H1 (cell line): Measurements from ENCODE around the gene URAD. TPM values are rescaled to one million over a fixed set of nuclear protein-coding genes. Genes with fewer than 3 reads are reported as not detected.

Source experiments
- CTCF ChIA-PET: fragments of 300-600 bp; sonication (Branson Sonifier 250); formaldehyde crosslinking; loops from one replicate; lab custom pipeline; 2021; ENCODE audit not compliant: partially characterized antibody; lab: Charles Lee
- POLR2A ChIA-PET: fragments of 300-600 bp; sonication (Branson Sonifier 250); formaldehyde crosslinking; loops from one replicate; lab custom pipeline; 2021; ENCODE audit warnings: inconsistent platforms; ENCODE audit not compliant: partially characterized antibody; lab: Charles Lee
- DNase-seq, 2 experiments: peaks; one replicate each; pipeline versions ENCODE4 v3.0.0 to v3.0.0-alpha.2; 2010 to 2022; ENCODE audit warnings: low spot score in 2 of 2, low read depth in 1 of 2, mixed read lengths in 1 of 2
- FAIRE-seq: peaks from 2 replicates; lab custom pipeline; 2011; peaks lifted over from hg19 to GRCh38; lab: Jason Lieb, UNC
- H2AFZ ChIP-seq: 2 replicates; pipeline ENCODE4 v1.8.1; 2012; ENCODE audit warnings: low read length, inconsistent platforms
- H2AK5ac ChIP-seq: 2 replicates; pipeline ENCODE4 v1.6.1; 2013; ENCODE audit warnings: low read depth, low read length
- H2BK120ac ChIP-seq: replicated peaks from 2 replicates; pipeline ENCODE3; 2013; ENCODE audit warnings: low read depth, low read length, inconsistent platforms
- H2BK12ac ChIP-seq: 2 replicates; pipeline ENCODE4 v1.6.1; 2013; ENCODE audit warnings: low read depth, low read length
- H2BK15ac ChIP-seq: 2 replicates; pipeline ENCODE4 v1.6.1; 2013; ENCODE audit warnings: low read length
- H2BK20ac ChIP-seq: 2 replicates; pipeline ENCODE4 v1.6.1; 2013; ENCODE audit warnings: low read length
- H2BK5ac ChIP-seq: 2 replicates; pipeline ENCODE4 v1.6.1; 2013; ENCODE audit warnings: low read depth, low read length
- H3K14ac ChIP-seq: 2 replicates; pipeline ENCODE4 v1.6.1; 2013; ENCODE audit warnings: inconsistent platforms; ENCODE audit not compliant: insufficient read length
- H3K18ac ChIP-seq: 2 replicates; pipeline ENCODE4 v1.6.1; 2013; ENCODE audit warnings: low read length; ENCODE audit errors: extremely low read depth
- H3K23ac ChIP-seq: 2 replicates; pipeline ENCODE4 v1.6.1; 2013; ENCODE audit warnings: inconsistent platforms; ENCODE audit not compliant: insufficient read length
- H3K23me2 ChIP-seq: 2 replicates; pipeline ENCODE4 v1.6.1; 2013; ENCODE audit warnings: low read depth, low read length
- H3K27ac ChIP-seq: 2 replicates; pipeline ENCODE4 v1.6.1; 2011; ENCODE audit warnings: low read depth, low read length, inconsistent platforms
- H3K27me3 ChIP-seq, 4 experiments: replicated peaks in 1 of 4; 1 replicate in 1 of 4; 2 replicates in 3 of 4; pipeline versions ENCODE4 v1.6.1 to v1.8.1; 2011 to 2013; ENCODE audit warnings: low read length in 3 of 4, mild to moderate bottlenecking in 3 of 4, inconsistent platforms in 2 of 4, mixed read lengths in 2 of 4, moderate library complexity in 1 of 4; ENCODE audit not compliant: control insufficient read depth in 3 of 4, insufficient read depth in 3 of 4; ENCODE audit errors: extremely low read depth in 1 of 4
- H3K36me3 ChIP-seq, 4 experiments: 2 replicates each; pipeline versions ENCODE4 v1.6.1 to v1.8.1; 2011 to 2013; ENCODE audit warnings: mild to moderate bottlenecking in 4 of 4, low read length in 3 of 4, moderate library complexity in 2 of 4, control low read depth in 1 of 4, inconsistent platforms in 1 of 4; ENCODE audit not compliant: insufficient read depth in 4 of 4, control insufficient read depth in 2 of 4
- H3K4ac ChIP-seq: replicated peaks from 2 replicates; pipeline ENCODE3; 2013; ENCODE audit warnings: low read length, low read depth, mixed read lengths, inconsistent platforms; ENCODE audit not compliant: insufficient read length
- H3K4me1 ChIP-seq, 4 experiments: replicated peaks in 1 of 4; 1 replicate in 1 of 4; 2 replicates in 3 of 4; pipeline versions ENCODE4 v1.6.1 to v1.8.1; 2011 to 2013; ENCODE audit warnings: low read length in 3 of 4, inconsistent platforms in 2 of 4, mixed read lengths in 1 of 4; ENCODE audit not compliant: insufficient read depth in 4 of 4, control insufficient read depth in 3 of 4
- H3K4me2 ChIP-seq, 2 experiments: 2 replicates each; pipeline versions ENCODE4 v1.6.1 to v1.8.1; 2011 to 2013; ENCODE audit warnings: low read depth in 2 of 2, low read length in 2 of 2, control low read depth in 1 of 2, inconsistent platforms in 1 of 2, mild to moderate bottlenecking in 1 of 2; ENCODE audit not compliant: insufficient read depth in 1 of 2
- H3K4me3 ChIP-seq, 4 experiments: fragments of 200-600, 300-600 bp in 1 of 4; sonication (generic), shearing (Covaris generic), sonication (Bioruptor Twin) in 1 of 4; 2 replicates each; pipeline versions ENCODE4 v1.5.1 to v1.8.1; 2011 to 2016; ENCODE audit warnings: low read length in 4 of 4, low read depth in 3 of 4, control low read depth in 2 of 4, inconsistent platforms in 2 of 4, mild to moderate bottlenecking in 2 of 4, mixed read lengths in 1 of 4, moderate library complexity in 1 of 4; ENCODE audit not compliant: insufficient read depth in 2 of 4; ENCODE audit errors: extremely low read depth in 1 of 4
- H3K56ac ChIP-seq: replicated peaks from 2 replicates; pipeline ENCODE3; 2013; ENCODE audit warnings: low read depth, mild to moderate bottlenecking, mixed read lengths, low read length, inconsistent platforms; ENCODE audit not compliant: insufficient read length
- H3K79me1 ChIP-seq: 2 replicates; pipeline ENCODE4 v1.6.1; 2013; ENCODE audit warnings: low read depth, low read length, control low read depth
- H3K79me2 ChIP-seq, 2 experiments: 2 replicates each; pipeline versions ENCODE4 v1.6.1 to v1.8.1; 2012 to 2013; ENCODE audit warnings: low read length in 2 of 2, mild to moderate bottlenecking in 2 of 2, inconsistent platforms in 1 of 2; ENCODE audit not compliant: insufficient read depth in 2 of 2, control insufficient read depth in 1 of 2
- H3K9ac ChIP-seq, 4 experiments: replicated peaks in 1 of 4; 1 replicate in 1 of 4; 2 replicates in 3 of 4; pipeline versions ENCODE4 v1.6.1 to v1.8.1; 2011 to 2013; ENCODE audit warnings: low read depth in 3 of 4, low read length in 3 of 4, control low read depth in 2 of 4, mild to moderate bottlenecking in 2 of 4, moderate library complexity in 2 of 4, inconsistent platforms in 1 of 4; ENCODE audit errors: extremely low read depth in 1 of 4
- H3K9me3 ChIP-seq, 2 experiments: 2 replicates each; pipeline versions ENCODE4 v1.6.1 to v1.8.1; 2012 to 2013; ENCODE audit warnings: mild to moderate bottlenecking in 2 of 2, moderate library complexity in 2 of 2, control low read depth in 1 of 2, inconsistent platforms in 1 of 2, low read depth in 1 of 2, low read length in 1 of 2, mixed read lengths in 1 of 2; ENCODE audit not compliant: insufficient read depth in 2 of 2
- H4K20me1 ChIP-seq, 2 experiments: replicated peaks in 1 of 2; 2 replicates each; pipeline versions ENCODE3 to v1.8.1; 2011 to 2013; ENCODE audit warnings: inconsistent platforms in 2 of 2, low read length in 2 of 2, mild to moderate bottlenecking in 1 of 2; ENCODE audit not compliant: insufficient read depth in 2 of 2, control insufficient read depth in 1 of 2
- H4K5ac ChIP-seq: 2 replicates; pipeline ENCODE4 v1.6.1; 2013; ENCODE audit warnings: low read length, low read depth, mixed read lengths, inconsistent platforms; ENCODE audit not compliant: insufficient read length
- H4K8ac ChIP-seq: 2 replicates; pipeline ENCODE4 v1.8.0; 2013; ENCODE audit warnings: mild to moderate bottlenecking, moderate library complexity, low read length, inconsistent platforms; ENCODE audit not compliant: insufficient read depth; ENCODE audit errors: extremely low read depth
- H4K91ac ChIP-seq: replicated peaks from 2 replicates; pipeline ENCODE3; 2013; ENCODE audit warnings: low read length, mixed read lengths, inconsistent platforms; ENCODE audit not compliant: insufficient read length
- ATF2 ChIP-seq: IDR thresholded peaks from 2 replicates; pipeline ENCODE4 v1.6.1; 2012; ENCODE audit warnings: low read length, inconsistent platforms
- GABPA ChIP-seq: IDR thresholded peaks from 2 replicates; pipeline ENCODE4 v1.6.1; 2011; ENCODE audit warnings: mild to moderate bottlenecking, low read length, moderate library complexity, borderline replicate concordance; ENCODE audit not compliant: insufficient read depth
- HDAC6 ChIP-seq: IDR thresholded peaks from one replicate; pipeline ENCODE4 v1.7.1; 2012; ENCODE audit warnings: low read depth, mild to moderate bottlenecking, inconsistent platforms, low read length, moderate library complexity
- KDM4A ChIP-seq: IDR thresholded peaks from one replicate; pipeline ENCODE4 v1.7.1; 2012; ENCODE audit warnings: low read depth, mild to moderate bottlenecking, moderate library complexity, low read length, inconsistent platforms; ENCODE audit not compliant: severe bottlenecking
- POLR2A ChIP-seq, 2 experiments: IDR thresholded peaks; 1 replicate in 1 of 2; 2 replicates in 1 of 2; pipeline ENCODE4 v1.6.1; 2011; ENCODE audit warnings: low read depth in 2 of 2, low read length in 2 of 2, mild to moderate bottlenecking in 2 of 2; ENCODE audit errors: control extremely low read depth in 1 of 2
- POLR2AphosphoS5 ChIP-seq: IDR thresholded peaks from 2 replicates; pipeline ENCODE4 v1.6.1; 2011; ENCODE audit warnings: low read depth, low read length
- RNF2 ChIP-seq: fragments of 200-900, 300-1000 bp; sonication (generic); IDR thresholded peaks from 2 replicates; pipeline ENCODE4 v1.7.1; 2016; ENCODE audit warnings: borderline replicate concordance, low read depth, mild to moderate bottlenecking, antibody characterized with exemption, low read length; ENCODE audit not compliant: poor library complexity, severe bottlenecking; ENCODE audit errors: missing control alignments
- SIRT6 ChIP-seq: IDR thresholded peaks from one replicate; pipeline ENCODE4 v1.7.1; 2012; ENCODE audit warnings: low read length, inconsistent platforms
- SIX5 ChIP-seq: IDR thresholded peaks from 2 replicates; pipeline ENCODE4 v1.6.1; 2011; ENCODE audit warnings: mild to moderate bottlenecking, low read depth, low read length
- TBP ChIP-seq: IDR thresholded peaks from 2 replicates; pipeline ENCODE4 v1.6.1; 2011; ENCODE audit warnings: low read depth, low read length, improper control_type of control experiment
- TEAD4 ChIP-seq: IDR thresholded peaks from 2 replicates; pipeline ENCODE4 v1.6.1; 2012; ENCODE audit warnings: low read depth, low read length, inconsistent platforms, mixed read lengths
- WGBS, 2 experiments: shearing (Covaris generic) in 1 of 2; methylation state at CpG; one replicate each; pipeline versions ENCODE4 v1.1.6 to v1.1.7; 2013 to 2015; ENCODE audit warnings: low lambda C conversion rate in 2 of 2, mixed read lengths in 2 of 2, inconsistent platforms in 1 of 2, low coverage in 1 of 2, missing lambda C conversion rate in 1 of 2; ENCODE audit not compliant: insufficient replicate concordance in 2 of 2, insufficient coverage in 1 of 2, insufficient read length in 1 of 2; ENCODE audit errors: extremely low coverage in 1 of 2, missing lambda C conversion rate in 1 of 2; 5-methylcytosine and 5-hydroxymethylcytosine counted together
- polyA plus RNA-seq, 7 experiments: library from polyadenylated mRNA; depleted of rRNA in 3 of 7; stranded (reverse) in 5 of 7; unstranded in 2 of 7; fragments of >200 nt in 5 of 7; fragments of 200-250 nt in 2 of 7; gene quantifications; 1 replicate in 5 of 7; 2 replicates in 1 of 7; 4 replicates in 1 of 7; pipeline versions ENCODE4 v1.2.1 to v1.2.3, GENCODE V29; 2011 to 2013; ENCODE audit warnings: missing spikeins in 2 of 7, mixed read lengths in 2 of 7
- total RNA-seq: library from RNA; stranded (reverse); fragmentation: NEBNext Ultra II Directional; extraction: Animal tissue kit (Norgen Biotek cat#: 25700); gene quantifications from 2 replicates; pipeline ENCODE4 v1.2.1, GENCODE V29; 2021

Gene URAD
- total and polyA plus RNA-seq, 2 of the 8 experiments (the other 6 are each of a cell fraction or from before 2014, with no cell fraction given), result not detected

GRCh38 chr13:27955014-27955591, 33.4 kb downstream of the URAD start:
- Histone ChIP-seq H4K5ac (no peak overlapping the region), H3K27ac (no peak overlapping the region), H2BK5ac (no peak overlapping the region), H2AK5ac (no peak overlapping the region), H3K9me3 (no peaks in the 10 kb centered on the region; a peak in 1 of 4 replicates), H2BK20ac (no peak overlapping the region), H3K4me1 (peaks cover 0 to 8% (median 4%) of the 10 kb centered on the region in 4 experiments; a peak in 5 of 7 replicates), H3K18ac (no peak overlapping the region), H4K20me1 (peaks cover 8 to 15% of the 10 kb centered on the region in 2 experiments), H3K79me2 (no peaks in the 10 kb centered on the region), H3K56ac (no peak overlapping the region), H3K27me3 (peaks cover 67 to 95% (median 84%) of the 10 kb centered on the region in 4 experiments), H2BK15ac (no peak overlapping the region), H3K9ac (no peak overlapping the region), H3K14ac (no peak overlapping the region), H2BK120ac (no peak overlapping the region), H3K36me3 (no peaks in the 10 kb centered on the region; a peak in 1 of 8 replicates), H3K4ac (no peak overlapping the region), H3K4me2 (no peak overlapping the region; a peak in 1 of 4 replicates), H4K8ac (no peak overlapping the region), H3K79me1 (no peaks in the 10 kb centered on the region), H3K23me2 (peaks cover 1% of the 10 kb centered on the region; the same call in 1 of the 2 replicates), H2AFZ (no peak overlapping the region), H3K23ac (no peak overlapping the region), H2BK12ac (no peak overlapping the region), H3K4me3 (0 out of 8 replicates have a peak overlapping the region, but pooled peaks of 1 of the 4 experiments have one; percentile 61), H4K91ac (no peak overlapping the region)
- FAIRE-seq, result no peak
- 61% methylated on average over 11 of the region's 11 CpGs; no CpG with 5 or more reads in 1 of the 2 experiments for WGBS, 2 experiments
- CTCF ChIA-PET, result interaction anchor here (0.7 to 8.6 kb wide), 25 partner anchors 10 to 503 kb away, joined by 3 to 150 read pairs (median 7); partner anchors contain the start of genes CDX2 and PDX1
- DNase-seq, result no peak
- POLR2A ChIA-PET, result interaction anchor here (0.9 to 1.5 kb wide), 3 partner anchors 10 to 18 kb away, joined by 3 to 6 read pairs (median 3); partner anchors contain the start of gene CDX2
- no peak for TF ChIP-seq RNF2
- TF ChIP-seq SIX5, result no peak
- TF ChIP-seq TEAD4, result no peak
- TF ChIP-seq GABPA, result no peak
- TF ChIP-seq ATF2, result no peak
- TF ChIP-seq POLR2A (IDR thresholded peaks at IDR 0.05; ENCODE audit: control extremely low read depth in 1 of 2, low read depth in 2 of 2, low read length in 2 of 2), result no peak
- no peak for TF ChIP-seq HDAC6
- no peak for TF ChIP-seq POLR2AphosphoS5
- no peak for TF ChIP-seq KDM4A
- TF ChIP-seq TBP, result no peak
- TF ChIP-seq SIRT6, result no peak
